HUES48 (cell line): Measurements from ENCODE around the gene NCOA5.

Source experiments
- H3K27ac ChIP-seq: one replicate; pipeline ENCODE4 v1.7.0; 2013; ENCODE audit warnings: low read depth, low read length, inconsistent platforms
- H3K27me3 ChIP-seq: 2 replicates; pipeline ENCODE4 v1.6.1; 2013; ENCODE audit warnings: mild to moderate bottlenecking, low read length; ENCODE audit not compliant: control insufficient read depth, insufficient read depth
- H3K36me3 ChIP-seq: 2 replicates; pipeline ENCODE4 v1.6.1; 2013; ENCODE audit warnings: low read length; ENCODE audit not compliant: control insufficient read depth, insufficient read depth
- H3K4me1 ChIP-seq: 2 replicates; pipeline ENCODE4 v1.6.1; 2013; ENCODE audit warnings: mild to moderate bottlenecking, low read length; ENCODE audit not compliant: control insufficient read depth, insufficient read depth
- H3K4me3 ChIP-seq: 2 replicates; pipeline ENCODE4 v1.5.1; 2013; ENCODE audit warnings: mild to moderate bottlenecking, low read depth, low read length
- H3K9ac ChIP-seq: 2 replicates; pipeline ENCODE4 v1.6.1; 2013; ENCODE audit warnings: mild to moderate bottlenecking, low read depth, low read length, moderate library complexity
- H3K9me3 ChIP-seq: 2 replicates; pipeline ENCODE4 v1.6.1; 2013; ENCODE audit warnings: low read length; ENCODE audit not compliant: control insufficient read depth, insufficient read depth

The NCOA5 gene

GRCh38 chr20:46128310-46129151 is 38.8 kb upstream of the NCOA5 start:
- H3K27me3 ChIP-seq = peaks cover 16% of the 10 kb centered on the region
- no peak overlapping the region for H3K4me3 ChIP-seq
- no peaks in the 10 kb centered on the region; the same call in 1 of the 2 replicates for H3K36me3 ChIP-seq
- no peak overlapping the region for H3K9ac ChIP-seq
- H3K4me1 ChIP-seq = peaks cover 7% of the 10 kb centered on the region; the same call in 1 of the 2 replicates
- no peak overlapping the region for H3K27ac ChIP-seq
- H3K9me3 ChIP-seq = no peaks in the 10 kb centered on the region

GRCh38 chr20:46127396-46128010 is 37.7 kb upstream of the NCOA5 start:
- no peak overlapping the region for H3K27ac ChIP-seq
- no peaks in the 10 kb centered on the region for H3K9me3 ChIP-seq
- H3K9ac ChIP-seq = no peak overlapping the region
- H3K4me1 ChIP-seq = peaks cover 4% of the 10 kb centered on the region; the same call in 1 of the 2 replicates
- no peak overlapping the region for H3K4me3 ChIP-seq
- peaks cover 16% of the 10 kb centered on the region for H3K27me3 ChIP-seq
- peaks cover 4% of the 10 kb centered on the region for H3K36me3 ChIP-seq

DNA sequence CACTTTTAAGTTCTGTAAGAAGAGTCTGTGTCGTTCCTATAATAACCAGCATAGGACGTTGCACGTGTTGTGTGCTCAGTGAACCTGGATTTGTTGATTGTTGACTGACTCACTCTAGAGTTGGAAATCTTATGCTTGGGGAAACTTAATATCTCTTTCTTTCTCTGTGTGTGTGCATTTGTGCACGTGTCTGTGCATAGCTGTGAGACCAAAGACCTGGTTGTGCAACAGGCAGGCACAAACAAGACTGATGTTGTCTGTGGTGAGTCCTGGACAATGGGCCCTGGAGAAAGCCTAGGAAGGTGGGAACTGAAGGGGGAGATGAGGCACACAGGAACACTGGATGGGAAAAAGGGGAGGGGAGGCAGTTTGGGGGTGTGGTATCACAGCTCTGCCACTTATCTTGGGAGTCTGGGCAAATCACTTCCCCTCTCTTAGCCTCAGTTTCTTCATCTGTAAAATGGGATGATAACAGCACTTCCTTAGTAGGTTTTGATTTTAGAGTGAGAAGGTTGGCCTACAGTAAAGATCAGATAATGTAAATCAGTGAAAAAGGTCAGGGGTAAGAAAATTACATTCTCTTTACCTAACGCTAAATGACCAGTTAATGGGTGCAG is 36.8 kb upstream of the NCOA5 start:
- Histone ChIP-seq H3K4me3 (no peak overlapping the region), H3K27ac (no peak overlapping the region), H3K9ac (no peak overlapping the region), H3K36me3 (peaks cover 4% of the 10 kb centered on the region), H3K4me1 (peaks cover 4% of the 10 kb centered on the region; the same call in 1 of the 2 replicates), H3K27me3 (peaks cover 10% of the 10 kb centered on the region), H3K9me3 (no peaks in the 10 kb centered on the region)

DNA sequence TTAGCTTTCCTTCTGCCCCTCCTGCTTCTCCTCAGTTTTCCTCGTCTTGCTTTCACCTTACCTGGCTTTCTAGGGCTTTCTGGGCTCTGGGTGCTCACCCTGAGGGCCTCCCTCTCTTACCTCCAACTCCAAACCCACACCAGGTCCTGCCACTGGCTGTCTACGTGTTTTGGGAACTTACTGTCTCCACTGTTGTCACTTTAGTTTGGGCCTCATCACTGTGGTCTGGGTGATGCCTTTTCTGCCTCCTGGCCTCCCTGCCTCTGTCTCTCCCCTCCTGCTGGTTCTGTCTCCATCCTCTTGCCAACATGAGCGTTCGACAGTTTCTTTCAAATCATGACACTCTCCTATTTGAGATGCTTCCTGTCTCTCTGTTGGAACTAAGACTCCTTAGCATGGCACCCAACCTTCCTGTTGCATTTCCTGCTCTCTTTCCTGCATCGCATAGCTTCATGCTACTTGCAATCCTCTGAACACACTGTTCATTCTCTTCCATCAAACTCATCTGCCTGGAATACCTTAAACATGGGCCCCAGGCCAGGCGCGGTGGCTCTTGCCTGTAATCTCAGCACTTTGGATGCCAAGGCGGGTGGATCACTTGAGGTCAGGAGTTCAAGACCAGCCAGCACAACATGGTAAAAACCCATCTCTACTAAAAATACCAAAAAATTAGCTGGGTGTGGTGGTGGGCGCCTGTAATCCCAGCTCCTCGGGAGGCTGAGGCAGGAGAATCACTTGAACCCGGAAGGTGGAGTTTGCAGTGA is 33.9 kb upstream of the NCOA5 start:
- Histone ChIP-seq H3K27ac (no peak overlapping the region), H3K4me1 (no peaks in the 10 kb centered on the region), H3K9ac (no peak overlapping the region), H3K9me3 (no peaks in the 10 kb centered on the region), H3K4me3 (no peak overlapping the region), H3K27me3 (no peaks in the 10 kb centered on the region), H3K36me3 (peaks cover 4% of the 10 kb centered on the region)

GRCh38 chr20:46122516-46123481 is 33.0 kb upstream of the NCOA5 start:
- H3K9ac ChIP-seq = no peak overlapping the region
- no peak overlapping the region for H3K27ac ChIP-seq
- no peak overlapping the region for H3K4me3 ChIP-seq
- H3K4me1 ChIP-seq = no peaks in the 10 kb centered on the region
- H3K9me3 ChIP-seq = no peaks in the 10 kb centered on the region
- H3K36me3 ChIP-seq = peaks cover 4% of the 10 kb centered on the region
- no peaks in the 10 kb centered on the region for H3K27me3 ChIP-seq

DNA sequence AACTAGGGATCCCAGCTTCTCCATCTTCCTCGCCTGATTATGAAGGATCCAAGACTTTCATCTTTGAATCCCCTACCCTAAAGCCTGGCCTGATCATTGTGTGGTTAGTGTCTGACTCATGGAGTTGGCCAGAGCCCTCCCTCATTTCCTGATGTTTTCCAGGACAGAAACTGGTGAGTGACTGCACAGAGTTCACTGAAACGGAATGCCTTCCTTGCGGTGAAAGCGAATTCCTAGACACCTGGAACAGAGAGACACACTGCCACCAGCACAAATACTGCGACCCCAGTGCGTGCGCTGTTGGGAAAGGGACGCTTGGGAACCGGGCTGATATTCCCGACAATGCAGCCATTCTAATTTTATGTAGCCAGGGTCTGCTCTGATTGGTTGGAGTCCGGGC is 32.3 kb upstream of the NCOA5 start:
- peaks cover 4% of the 10 kb centered on the region for H3K36me3 ChIP-seq
- no peaks in the 10 kb centered on the region for H3K9me3 ChIP-seq
- H3K27me3 ChIP-seq = no peaks in the 10 kb centered on the region
- H3K9ac ChIP-seq = no peak overlapping the region
- H3K4me1 ChIP-seq = no peaks in the 10 kb centered on the region
- no peak overlapping the region for H3K4me3 ChIP-seq
- no peak overlapping the region for H3K27ac ChIP-seq

- H3K27ac ChIP-seq = no peak overlapping the region
- H3K9me3 ChIP-seq = no peaks in the 10 kb centered on the region
- H3K9ac ChIP-seq = no peak overlapping the region
- H3K27me3 ChIP-seq = peaks cover 5% of the 10 kb centered on the region
- peaks cover 4% of the 10 kb centered on the region for H3K36me3 ChIP-seq
- no peaks in the 10 kb centered on the region for H3K4me1 ChIP-seq
- H3K4me3 ChIP-seq = no peak overlapping the region
Observed at GRCh38 chr20:46121184-46121930, 31.6 kb upstream of the NCOA5 start.

DNA sequence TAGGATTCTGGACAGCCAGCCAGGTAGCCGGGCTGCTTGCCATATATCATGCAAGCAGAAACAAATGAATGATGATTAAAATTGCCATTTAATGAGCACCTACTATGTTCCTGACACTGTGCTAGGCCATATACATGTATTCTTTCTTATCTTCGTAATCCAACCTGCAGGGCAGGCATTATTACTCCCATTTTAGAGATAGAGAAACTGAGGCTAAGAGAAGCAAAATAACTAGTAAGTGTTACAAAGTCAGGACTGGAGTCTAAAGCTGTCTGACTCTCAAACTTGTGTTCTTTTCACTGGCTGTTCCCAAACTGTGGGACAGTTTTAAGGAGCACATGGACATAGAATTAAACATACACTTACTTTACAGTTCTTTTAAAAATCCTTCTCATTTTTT is 30.4 kb upstream of the NCOA5 start:
- Histone ChIP-seq H3K36me3 (peaks cover 4% of the 10 kb centered on the region), H3K9me3 (no peaks in the 10 kb centered on the region), H3K4me1 (no peaks in the 10 kb centered on the region), H3K4me3 (no peak overlapping the region), H3K27ac (no peak overlapping the region), H3K27me3 (peaks cover 14% of the 10 kb centered on the region), H3K9ac (no peak overlapping the region)

DNA sequence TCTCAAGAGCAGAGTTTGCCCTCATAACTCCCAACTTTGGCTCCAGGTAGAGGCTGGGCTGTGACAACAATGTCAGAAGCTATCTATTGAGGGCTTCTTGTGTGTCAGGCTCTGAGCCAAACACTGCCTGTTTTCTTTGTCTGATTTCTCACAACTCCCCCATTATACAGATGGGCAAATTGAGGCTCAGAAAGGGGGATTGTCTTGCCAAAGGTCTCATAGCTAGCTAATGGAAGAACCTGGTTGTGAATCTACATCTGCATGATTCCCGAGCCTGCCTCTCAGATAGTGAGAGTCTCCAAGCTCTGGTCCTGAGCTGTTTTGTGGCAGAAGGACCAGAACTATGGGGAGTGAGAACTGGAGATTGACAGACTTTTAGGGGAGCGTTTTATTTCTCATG is 29.8 kb upstream of the NCOA5 start:
- peaks cover 4% of the 10 kb centered on the region for H3K36me3 ChIP-seq
- peaks cover 17% of the 10 kb centered on the region for H3K27me3 ChIP-seq
- no peak overlapping the region for H3K27ac ChIP-seq
- H3K4me1 ChIP-seq = no peaks in the 10 kb centered on the region
- no peaks in the 10 kb centered on the region for H3K9me3 ChIP-seq
- H3K9ac ChIP-seq = no peak overlapping the region
- H3K4me3 ChIP-seq = no peak overlapping the region
